ENCODE measurements around the gene TBX10.

Gene TBX10

DNA sequence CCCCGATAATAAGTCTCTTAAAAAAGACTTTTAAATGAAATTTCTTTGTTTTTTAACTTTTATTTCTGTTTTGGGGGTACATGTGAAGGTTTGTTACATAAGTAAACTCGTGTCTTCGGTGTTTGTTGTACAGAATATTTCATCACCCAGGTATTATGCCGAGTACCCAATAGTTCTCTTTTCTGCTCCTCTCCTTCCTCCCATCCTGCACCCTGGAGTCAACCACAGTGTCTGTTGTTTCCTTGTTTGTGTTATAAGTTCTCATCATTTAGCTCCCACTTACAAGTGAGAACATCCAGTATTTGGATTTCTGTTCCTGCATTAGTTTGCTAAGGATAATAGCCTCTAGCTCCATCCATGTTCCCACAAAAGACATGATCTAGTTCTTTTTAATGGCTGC is 57.6 kb downstream of the TBX10 start:
- TF ChIP-seq, protein P1, sequence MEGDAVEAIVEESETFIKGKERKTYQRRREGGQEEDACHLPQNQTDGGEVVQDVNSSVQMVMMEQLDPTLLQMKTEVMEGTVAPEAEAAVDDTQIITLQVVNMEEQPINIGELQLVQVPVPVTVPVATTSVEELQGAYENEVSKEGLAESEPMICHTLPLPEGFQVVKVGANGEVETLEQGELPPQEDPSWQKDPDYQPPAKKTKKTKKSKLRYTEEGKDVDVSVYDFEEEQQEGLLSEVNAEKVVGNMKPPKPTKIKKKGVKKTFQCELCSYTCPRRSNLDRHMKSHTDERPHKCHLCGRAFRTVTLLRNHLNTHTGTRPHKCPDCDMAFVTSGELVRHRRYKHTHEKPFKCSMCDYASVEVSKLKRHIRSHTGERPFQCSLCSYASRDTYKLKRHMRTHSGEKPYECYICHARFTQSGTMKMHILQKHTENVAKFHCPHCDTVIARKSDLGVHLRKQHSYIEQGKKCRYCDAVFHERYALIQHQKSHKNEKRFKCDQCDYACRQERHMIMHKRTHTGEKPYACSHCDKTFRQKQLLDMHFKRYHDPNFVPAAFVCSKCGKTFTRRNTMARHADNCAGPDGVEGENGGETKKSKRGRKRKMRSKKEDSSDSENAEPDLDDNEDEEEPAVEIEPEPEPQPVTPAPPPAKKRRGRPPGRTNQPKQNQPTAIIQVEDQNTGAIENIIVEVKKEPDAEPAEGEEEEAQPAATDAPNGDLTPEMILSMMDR (conservative IDR thresholded peaks at IDR 0.05) = no peak
- H3K27ac ChIP-seq = peak overlapping the region; percentile 84

DNA sequence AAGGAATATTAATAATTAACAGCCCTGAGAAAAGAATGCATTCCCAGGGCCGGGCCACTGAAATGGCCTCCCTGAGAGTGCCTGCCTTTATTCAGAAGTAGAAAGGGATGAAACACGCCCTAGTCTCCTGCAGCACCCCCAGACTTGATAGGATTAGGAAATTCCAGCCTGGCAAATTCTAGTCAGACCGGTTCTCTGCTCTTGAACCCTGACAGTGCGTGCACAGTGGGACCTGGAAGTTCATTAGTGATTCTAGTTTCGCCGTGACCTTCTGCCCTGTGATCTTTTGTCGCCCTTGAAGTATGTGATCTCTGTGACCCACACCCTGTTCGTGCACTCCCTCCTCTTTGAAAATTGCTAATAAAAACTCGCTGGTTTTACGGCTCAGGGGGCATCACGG is 58.1 kb downstream of the TBX10 start:
- TF ChIP-seq, protein P1 (conservative IDR thresholded peaks at IDR 0.05) = no peak
- peak overlapping the region; percentile 84 for H3K27ac ChIP-seq
